ENCODE measurements around the gene RHOV.

RHOV gene

GRCh38 chr15:40843885-40844695 lies 29.9 kb downstream of the RHOV start, which contains the start of gene SPINT1:
Gene SPINT1 (plus strand): TSS chr15:40844048. CDS start chr15:40844555, 507 bp downstream.
- DNase-seq = no peak

- DNase-seq = no peak
These were observed 30.7 kb downstream of the RHOV start for GRCh38 chr15:40843261-40843884.

GRCh38 chr15:40841741-40842140 lies 32.3 kb downstream of the RHOV start:
- DNase-seq = no peak

- no peak for DNase-seq
These were observed 35.3 kb downstream of the RHOV start for GRCh38 chr15:40838756-40839155.

GRCh38 chr15:40836020-40836419 lies 38.0 kb downstream of the RHOV start:
- no peak for DNase-seq

GRCh38 chr15:40832903-40833302 lies 41.1 kb downstream of the RHOV start:
- DNase-seq = no peak

GRCh38 chr15:40831861-40832260 lies 42.2 kb downstream of the RHOV start:
- no peak for DNase-seq

GRCh38 chr15:40830884-40831283 lies 43.1 kb downstream of the RHOV start:
- DNase-seq = no peak

- DNase-seq = no peak
These were observed 44.9 kb downstream of the RHOV start for GRCh38 chr15:40829115-40829514.

- DNase-seq = no peak
These were observed 45.5 kb downstream of the RHOV start, which contains the start of gene PPP1R14D for GRCh38 chr15:40828447-40829036. Gene PPP1R14D (minus strand): TSS chr15:40828708. CDS start chr15:40828641, 67 bp downstream.

GRCh38 chr15:40826423-40827075 lies 47.5 kb downstream of the RHOV start:
- no peak for DNase-seq

GRCh38 chr15:40825661-40826422 lies 48.2 kb downstream of the RHOV start:
- no peak for DNase-seq

GRCh38 chr15:40823572-40824343 lies 50.3 kb downstream of the RHOV start:
- DNase-seq = no peak

Data from Kasumi-1 (cell line).